LNCaP clone FGC (cell line): ENCODE data around the gene APOL1.
"Not testable (repeated sequence)": the region's sequence is repeated elsewhere in the genome, so short reads cannot be mapped to it uniquely, and the experiment has no call there.

Experiments
- DNase-seq: peaks from one replicate; pipeline ENCODE4 v3.0.0-alpha.2; 2011; ENCODE audit warnings: low read depth
- H3K4me3 ChIP-seq: 2 replicates; pipeline ENCODE4 v1.5.1; 2011; ENCODE audit warnings: mild to moderate bottlenecking, low read depth, low read length, control low read depth
- CTCF ChIP-seq: IDR thresholded peaks from 2 replicates; pipeline ENCODE4 v1.5.1; 2012; ENCODE audit warnings: mild to moderate bottlenecking; ENCODE audit not compliant: control insufficient read depth, insufficient read depth; ENCODE audit errors: extremely low read depth

The APOL1 gene

GRCh38 chr22:36267058-36267457, 14.1 kb downstream of the APOL1 start:
- TF ChIP-seq CTCF, result no peak
- no peak overlapping the region for H3K4me3 ChIP-seq
- no peak for DNase-seq

GRCh38 chr22:36267896-36268485, 15.1 kb downstream of the APOL1 start:
- DNase-seq, result no peak

GRCh38 chr22:36271231-36271630, 18.3 kb downstream of the APOL1 start:
- not testable (repeated sequence) for H3K4me3 ChIP-seq

More at GRCh38 chr22:36267896-36268485, 15.1 kb downstream of the APOL1 start:
- no peak overlapping the region for H3K4me3 ChIP-seq
- no peak for TF ChIP-seq CTCF

GRCh38 chr22:36271951-36272350, 19.0 kb downstream of the APOL1 start:
- DNase-seq, H3K4me3 ChIP-seq: not testable (repeated sequence)

More at GRCh38 chr22:36271231-36271630, 18.3 kb downstream of the APOL1 start:
- DNase-seq, result not testable (repeated sequence)

GRCh38 chr22:36274531-36274930, 21.6 kb downstream of the APOL1 start:
- no peak overlapping the region for H3K4me3 ChIP-seq
- no peak for TF ChIP-seq CTCF
- no peak for DNase-seq

- DNase-seq, result no peak
- peak; percentile 79 for TF ChIP-seq CTCF
- no peak overlapping the region for H3K4me3 ChIP-seq
Observed at GRCh38 chr22:36277482-36278291, 24.8 kb downstream of the APOL1 start.

GRCh38 chr22:36279219-36279666, 26.3 kb downstream of the APOL1 start:
- no peak for DNase-seq
- H3K4me3 ChIP-seq, result no peak overlapping the region
- TF ChIP-seq CTCF, result no peak

- no peak overlapping the region for H3K4me3 ChIP-seq
- no peak for TF ChIP-seq CTCF
- no peak for DNase-seq
Observed at GRCh38 chr22:36280379-36280778, 27.4 kb downstream of the APOL1 start.
